MV-4-11 (cell line): ENCODE measurements around the gene ORM1.
A peak's percentile ranks its signal among the peaks of the same experiment; 100 is the strongest.

Source experiments
- DNase-seq: peaks from one replicate; lab custom pipeline; 2025; lab: John Stamatoyannopoulos, UW

ORM1 gene

DNA sequence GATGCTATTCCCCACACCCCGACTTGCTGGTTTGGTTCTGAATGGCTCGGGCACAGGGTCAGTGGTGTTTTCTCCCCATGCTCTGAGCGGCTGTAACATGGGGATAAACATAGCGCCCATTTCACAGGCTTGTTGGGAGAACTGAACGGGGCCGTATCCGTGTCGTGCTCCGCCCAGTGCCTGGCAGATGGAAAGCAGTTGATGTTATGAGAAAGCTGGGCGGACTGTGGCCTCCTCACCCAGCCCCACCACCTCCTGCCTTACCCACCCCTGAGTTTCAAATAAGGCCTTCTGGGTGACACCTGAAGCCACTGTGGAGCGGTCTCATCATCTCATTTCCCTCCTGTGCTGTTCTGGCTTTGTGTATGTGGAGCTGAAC is 21.3 kb downstream of the ORM1 start:
- no peak for DNase-seq

GRCh38 chr9:114344692-114345091 is 21.8 kb downstream of the ORM1 start:
- no peak for DNase-seq

- DNase-seq: no peak
These were observed 22.7 kb downstream of the ORM1 start for GRCh38 chr9:114345493-114346065.

- DNase-seq: no peak
These were observed 23.2 kb downstream of the ORM1 start for GRCh38 chr9:114346146-114346545.

- no peak for DNase-seq
These were observed 24.8 kb downstream of the ORM1 start for GRCh38 chr9:114347675-114348074.

DNA sequence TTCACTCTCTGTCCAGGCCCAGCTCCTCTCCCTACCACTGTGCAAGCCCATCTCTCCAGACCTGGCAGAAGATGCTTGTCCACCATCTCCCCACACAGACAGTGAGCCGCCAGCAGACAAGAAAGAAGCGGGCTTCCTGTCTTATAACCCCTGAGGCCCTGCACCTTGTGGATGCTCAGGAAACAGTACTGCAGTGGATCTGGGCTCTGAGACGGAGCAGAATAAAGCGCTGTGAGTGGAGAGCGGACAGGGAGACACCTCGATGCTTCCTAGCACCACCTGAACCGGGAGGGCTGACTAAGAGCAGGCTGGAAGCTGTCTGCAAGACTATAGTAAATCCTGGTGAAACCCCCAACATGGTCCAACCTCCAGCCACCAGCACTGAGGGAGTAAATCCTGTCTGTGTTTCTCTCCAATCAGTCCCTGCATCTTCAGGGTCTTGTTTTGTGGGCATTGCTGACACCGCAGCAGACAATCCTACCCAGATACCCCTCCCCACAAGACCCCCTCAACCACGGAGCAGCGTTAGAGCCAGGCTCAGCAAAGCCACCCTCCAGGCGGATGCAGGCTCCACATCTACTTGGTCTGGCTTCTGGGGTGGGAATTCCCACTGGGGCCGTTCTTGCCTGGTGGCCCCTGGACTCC is 25.5 kb downstream of the ORM1 start:
- no peak for DNase-seq

DNA sequence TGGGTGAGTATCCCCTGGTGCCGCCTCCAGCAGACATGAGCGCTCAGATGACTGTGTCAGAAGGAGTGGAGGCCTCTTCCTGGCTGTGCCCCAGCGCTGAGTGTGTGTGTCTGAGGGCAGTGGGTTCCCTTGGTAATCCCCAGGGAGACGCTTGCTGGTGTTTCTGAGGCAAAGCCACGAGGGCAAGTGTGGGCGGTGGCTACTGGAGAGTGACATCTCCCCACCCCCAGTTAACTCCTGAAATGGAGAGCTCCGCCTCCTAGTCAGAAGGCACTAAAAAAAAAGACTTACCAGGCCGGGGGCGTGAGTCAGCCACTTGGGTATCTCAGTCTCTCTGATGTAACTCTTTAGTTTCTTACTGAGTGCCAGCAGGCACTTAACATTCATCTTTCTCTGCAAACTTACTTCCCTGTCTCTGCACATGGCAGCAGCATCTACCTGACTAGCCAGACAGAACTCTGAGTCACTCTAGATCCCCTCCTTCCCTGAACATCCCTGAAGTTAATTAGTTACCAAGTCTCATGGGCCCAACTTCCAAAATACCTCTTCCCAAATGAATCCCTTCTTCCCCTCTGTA is 26.1 kb downstream of the ORM1 start:
- peak; percentile 99 for DNase-seq

GRCh38 chr9:114349713-114350480 is 27.0 kb downstream of the ORM1 start:
- no peak for DNase-seq

DNA sequence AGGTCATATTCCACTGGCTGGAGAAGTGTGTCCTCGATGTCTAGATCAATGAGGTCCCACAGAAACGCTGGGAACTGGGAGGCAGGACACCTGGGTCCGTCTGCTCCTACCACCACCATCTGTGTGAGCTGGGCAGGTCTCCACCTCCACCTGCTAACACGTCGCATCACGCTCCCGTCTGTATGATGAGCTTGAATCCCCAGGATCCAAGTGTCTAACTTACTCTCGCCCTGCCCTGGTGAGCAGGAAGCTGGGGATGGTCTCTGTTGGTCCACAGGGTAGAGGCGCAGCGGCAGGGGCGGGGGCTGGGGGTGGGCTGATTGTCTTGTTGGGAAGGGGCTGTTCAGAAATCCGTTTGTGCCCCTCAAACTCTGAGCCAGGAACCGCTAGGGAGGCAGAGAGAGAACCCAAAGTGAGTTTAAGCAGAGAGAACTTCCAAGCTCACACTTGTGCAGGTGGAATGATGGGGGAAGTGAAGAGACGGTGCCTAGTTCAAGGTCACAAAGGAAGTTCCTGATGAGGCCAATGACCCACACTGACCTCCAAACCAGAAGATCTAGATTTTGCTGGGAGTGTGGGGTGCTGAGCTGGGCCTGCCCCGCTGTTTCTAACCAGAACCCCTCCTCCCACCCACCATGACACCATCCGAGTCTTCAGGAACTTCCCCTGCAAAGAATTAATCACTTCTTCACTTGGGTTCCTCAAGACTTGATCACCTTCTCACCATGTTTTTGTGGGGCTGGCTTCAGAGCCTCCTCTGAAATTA is 27.9 kb downstream of the ORM1 start:
- no peak for DNase-seq

GRCh38 chr9:114351932-114352331 is 29.0 kb downstream of the ORM1 start:
- no peak for DNase-seq

DNA sequence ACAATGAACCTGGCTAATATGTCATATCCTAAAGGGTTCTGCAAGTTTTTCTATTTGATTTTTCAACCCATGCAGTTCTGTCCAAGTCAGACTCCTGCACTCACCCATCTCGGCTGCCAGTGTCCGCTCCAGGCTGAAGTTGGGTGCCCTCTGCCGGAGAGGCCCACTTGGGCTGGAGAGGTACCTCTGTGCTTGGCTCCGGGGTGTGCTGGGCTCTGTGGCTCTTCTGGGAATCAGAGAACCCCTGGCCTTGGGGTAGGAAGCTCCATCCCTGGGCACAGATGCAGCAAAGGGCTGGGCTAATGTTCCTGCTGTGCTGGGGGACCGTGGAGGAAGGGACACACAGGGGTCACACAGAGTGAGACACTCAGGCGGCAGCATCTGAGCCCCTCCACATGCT is 32.9 kb downstream of the ORM1 start:
- no peak for DNase-seq

GRCh38 chr9:114356792-114357191 is 33.9 kb downstream of the ORM1 start:
- DNase-seq: no peak

DNA sequence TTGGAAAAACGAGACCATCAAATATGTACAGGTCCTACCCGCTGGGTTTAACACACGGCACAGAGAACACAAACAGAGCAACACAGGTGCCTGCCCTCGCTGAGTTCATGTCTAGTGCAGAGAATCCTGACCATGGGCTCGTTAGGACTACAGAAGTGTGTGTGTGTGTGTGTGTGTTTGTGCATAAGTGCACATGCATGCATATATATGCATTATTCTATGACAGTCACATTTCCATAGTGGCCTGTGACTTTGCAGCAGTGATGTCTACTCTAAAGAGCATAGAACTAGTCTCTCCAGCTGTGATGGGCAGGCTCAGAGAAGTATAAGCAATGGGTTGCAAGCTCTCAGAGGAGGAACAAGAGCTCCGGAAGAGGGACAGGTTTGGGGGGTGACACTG is 34.5 kb downstream of the ORM1 start:
- DNase-seq: no peak

DNA sequence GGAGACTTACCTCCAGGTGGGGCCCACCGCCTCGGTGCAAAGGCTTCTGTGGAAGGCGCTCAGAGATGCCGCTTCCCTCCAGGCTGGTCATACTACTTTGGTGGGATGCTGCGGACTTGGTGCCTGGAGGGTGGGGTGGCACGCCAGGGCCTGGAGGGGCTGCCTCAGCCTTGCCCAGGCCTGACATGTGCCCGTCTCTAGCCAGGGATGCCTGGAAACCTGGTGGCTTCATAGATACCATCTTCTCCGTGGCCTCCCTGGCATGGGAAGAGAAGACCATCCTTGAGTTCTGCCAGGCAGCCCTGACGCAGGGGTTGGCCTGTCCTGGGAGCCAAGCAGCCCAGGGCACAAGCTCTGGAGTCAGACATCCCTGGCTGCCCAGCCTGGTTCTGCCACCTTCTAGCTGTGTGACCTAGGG is 35.0 kb downstream of the ORM1 start:
- no peak for DNase-seq

GRCh38 chr9:114359801-114360200 is 36.9 kb downstream of the ORM1 start:
- no peak for DNase-seq

DNA sequence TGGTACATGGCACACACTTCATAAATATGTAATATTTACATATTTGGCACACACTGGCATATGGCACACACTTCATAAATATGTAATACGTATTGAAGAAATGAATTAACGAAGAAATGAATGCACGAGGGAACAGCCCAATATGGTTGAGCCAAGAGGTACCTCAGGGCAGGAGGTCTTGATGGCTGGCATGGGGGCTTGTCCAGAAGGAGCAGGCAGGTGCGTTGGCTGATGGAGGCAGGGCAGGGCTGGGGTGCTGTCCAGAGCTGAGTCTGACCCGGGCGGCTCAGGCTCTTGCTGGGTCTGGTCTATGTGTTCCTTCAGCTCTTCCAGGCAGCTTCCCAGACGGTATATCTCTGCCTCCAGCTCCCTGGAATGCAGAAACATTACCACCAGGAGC is 38.6 kb downstream of the ORM1 start:
- DNase-seq: no peak

DNA sequence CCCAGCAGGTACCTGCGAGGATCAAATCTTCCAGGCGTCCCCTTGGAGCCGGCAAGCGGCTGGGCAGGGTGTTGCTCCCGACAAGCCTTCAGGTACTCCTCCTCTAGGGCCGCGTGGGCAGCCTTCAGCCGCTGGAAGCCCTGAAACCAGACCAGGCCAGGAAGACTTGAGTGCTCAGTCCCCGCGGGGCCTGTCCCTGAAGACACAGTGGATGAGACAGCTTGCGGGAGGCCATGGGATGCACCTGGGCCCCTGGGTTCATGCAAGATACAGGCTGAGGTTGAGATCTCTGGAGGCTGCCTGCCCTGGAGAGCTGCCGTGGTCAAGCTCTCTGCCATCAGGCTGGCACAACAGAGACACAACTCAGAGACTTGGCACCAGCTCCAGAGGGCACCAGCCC is 39.5 kb downstream of the ORM1 start:
- DNase-seq: no peak

GRCh38 chr9:114363424-114363823 is 40.5 kb downstream of the ORM1 start:
- no peak for DNase-seq

DNA sequence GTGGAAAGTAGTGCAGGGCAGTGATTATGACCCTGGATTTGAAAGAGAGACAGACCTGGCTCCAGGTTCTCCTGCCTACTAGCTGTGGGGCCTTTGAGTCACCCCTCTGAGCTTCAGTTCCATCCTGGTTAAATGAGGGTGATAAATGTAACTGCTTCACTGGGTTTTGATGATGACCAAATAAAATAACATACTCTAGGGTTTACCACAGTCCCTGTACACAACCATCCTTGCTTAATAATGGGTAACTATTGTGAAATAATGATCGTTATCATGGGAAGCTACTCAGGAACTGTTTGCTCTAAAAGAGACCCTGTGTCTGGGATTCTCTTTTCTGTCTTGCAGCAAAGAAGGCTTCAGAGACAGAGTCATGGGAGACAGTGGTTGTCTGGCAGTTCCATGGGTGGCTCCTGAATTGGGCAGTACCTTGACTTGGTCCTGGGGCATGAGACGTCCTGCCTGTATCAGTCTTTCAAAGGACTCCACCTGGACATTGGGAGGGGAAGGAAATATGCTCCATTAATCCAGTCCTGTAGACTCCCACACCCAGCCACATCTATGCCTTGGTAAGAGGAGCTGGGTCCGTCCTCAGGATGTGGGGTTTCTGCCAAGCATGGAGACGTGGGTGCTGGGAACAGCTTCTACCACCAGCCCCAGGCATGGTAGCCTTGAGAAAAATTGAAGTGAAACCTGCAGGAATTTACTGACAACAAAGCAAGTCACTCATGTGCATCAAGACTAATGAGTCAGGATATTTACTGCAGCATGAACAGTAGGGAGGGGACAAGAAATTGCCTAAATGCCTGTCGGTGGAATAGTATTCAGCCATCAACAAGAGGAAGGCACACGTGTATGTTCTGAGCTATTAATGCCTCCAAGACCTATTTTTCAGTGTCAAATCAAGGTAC is 41.5 kb downstream of the ORM1 start:
- DNase-seq: peak; percentile 94

GRCh38 chr9:114365194-114365593 is 42.3 kb downstream of the ORM1 start:
- no peak for DNase-seq
